Activated naive CD4-positive, alpha-beta T cell treated with anti-CD3 and anti-CD28 coated beads, Interleukin-2, amount 50 U/mL, for 72 hours (primary cell): ENCODE measurements around the gene RRP1B. TPM values are rescaled to one million over a fixed set of nuclear protein-coding genes. Genes with fewer than 3 reads are reported as not detected.
A peak's percentile ranks its signal among the peaks of the same experiment; 100 is the strongest.
"Not testable (repeated sequence)": the region's sequence is repeated elsewhere in the genome, so short reads cannot be mapped to it uniquely, and the experiment has no call there.

Experiments
- ATAC-seq, 2 donors: fragments of 150-1000 bp; cut with Tn5 transposase; 2 replicates each; pipeline ENCODE4 v1.10.0; 2021; ENCODE audit warnings: mild to moderate bottlenecking in 2 of 2, moderate library complexity in 2 of 2
- DNase-seq, 2 donors: peaks; one replicate each; pipeline ENCODE4 v3.0.0; 2021 to 2022; ENCODE audit warnings: low spot score in 2 of 2
- H3K27ac Mint-ChIP-seq, 2 donors: one replicate each; pipeline ENCODE4 v1.8.0; 2022; ENCODE audit warnings: mild to moderate bottlenecking in 2 of 2, mixed read lengths in 2 of 2
- H3K36me3 Mint-ChIP-seq, 2 donors: one replicate each; pipeline ENCODE4 v1.8.0; 2022; ENCODE audit warnings: mixed read lengths in 2 of 2
- H3K9me3 Mint-ChIP-seq, 2 donors: one replicate each; pipeline ENCODE4 v1.8.0; 2022; ENCODE audit warnings: mixed read lengths in 2 of 2
- total RNA-seq, 2 donors: library from RNA; stranded (reverse); gene quantifications; one replicate each; pipeline ENCODE4 v1.2.3, GENCODE V29; 2022

RRP1B gene
- total RNA-seq, 2 donors from 2014 or later: 39.1 to 61.5 TPM

DNA sequence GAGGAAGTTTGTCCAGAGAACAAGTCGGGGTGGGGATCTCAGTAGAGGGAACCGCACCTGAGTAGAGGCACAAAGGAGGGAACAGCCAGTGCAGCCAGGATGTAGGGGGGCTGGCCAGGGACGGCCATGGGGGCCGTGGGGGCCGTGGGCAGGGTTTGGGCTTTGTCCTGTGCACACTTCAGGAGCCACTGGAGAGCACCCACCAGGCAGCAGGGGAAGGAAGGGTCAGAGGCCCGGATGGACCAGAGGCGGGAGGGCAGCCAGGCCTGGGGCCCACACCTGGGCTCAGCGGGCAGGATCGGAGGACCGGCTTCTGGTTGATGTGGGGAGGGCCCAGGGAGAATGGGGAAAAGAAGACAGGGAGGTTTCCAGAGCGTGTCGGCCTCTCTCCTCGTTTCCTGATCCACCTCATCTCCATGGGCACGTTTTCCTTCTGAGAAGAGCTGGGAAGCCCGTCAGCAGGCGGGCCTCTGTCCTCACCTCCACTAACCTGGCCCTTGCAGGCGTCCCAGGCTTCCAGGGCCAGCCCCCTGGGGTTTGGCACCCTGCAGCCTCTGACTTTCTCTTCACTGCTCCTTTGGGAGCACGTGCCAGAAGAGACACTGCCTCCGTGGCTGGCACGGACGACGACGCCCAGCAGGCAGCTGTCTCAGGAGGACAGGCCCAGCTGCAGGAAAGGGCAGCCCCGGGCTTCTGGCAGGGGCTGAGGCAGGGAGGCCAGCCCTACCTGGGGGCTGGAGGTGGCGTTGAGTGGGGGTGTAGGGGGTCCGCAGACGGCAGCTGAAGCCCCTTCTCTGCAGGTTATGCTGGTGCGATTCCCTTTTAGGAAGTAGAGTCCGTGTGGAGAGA is 42.8 kb downstream of the RRP1B start:
- Mint-ChIP-seq H3K9me3 (no peaks in the 10 kb centered on the region), H3K36me3 (peaks cover 0 to 4% of the 10 kb centered on the region in 2 donors), H3K27ac (no peak overlapping the region)
- DNase-seq (no peak), ATAC-seq (no peak)

DNA sequence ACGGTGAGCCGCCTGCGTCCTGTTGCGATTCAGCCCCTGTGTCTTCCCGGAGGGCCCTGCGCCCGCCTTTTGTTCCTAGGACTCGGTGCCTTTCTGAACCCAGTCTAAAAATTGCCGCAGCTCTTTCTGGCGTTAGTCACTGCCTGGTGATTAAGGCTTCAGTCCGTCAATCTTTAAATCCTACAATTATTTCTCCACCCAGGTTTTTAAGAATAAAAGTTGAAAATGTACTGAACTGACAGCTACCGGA is 43.4 kb downstream of the RRP1B start:
- peaks cover 0 to 2% of the 10 kb centered on the region in 2 donors for H3K36me3 Mint-ChIP-seq
- no peak for ATAC-seq

DNA sequence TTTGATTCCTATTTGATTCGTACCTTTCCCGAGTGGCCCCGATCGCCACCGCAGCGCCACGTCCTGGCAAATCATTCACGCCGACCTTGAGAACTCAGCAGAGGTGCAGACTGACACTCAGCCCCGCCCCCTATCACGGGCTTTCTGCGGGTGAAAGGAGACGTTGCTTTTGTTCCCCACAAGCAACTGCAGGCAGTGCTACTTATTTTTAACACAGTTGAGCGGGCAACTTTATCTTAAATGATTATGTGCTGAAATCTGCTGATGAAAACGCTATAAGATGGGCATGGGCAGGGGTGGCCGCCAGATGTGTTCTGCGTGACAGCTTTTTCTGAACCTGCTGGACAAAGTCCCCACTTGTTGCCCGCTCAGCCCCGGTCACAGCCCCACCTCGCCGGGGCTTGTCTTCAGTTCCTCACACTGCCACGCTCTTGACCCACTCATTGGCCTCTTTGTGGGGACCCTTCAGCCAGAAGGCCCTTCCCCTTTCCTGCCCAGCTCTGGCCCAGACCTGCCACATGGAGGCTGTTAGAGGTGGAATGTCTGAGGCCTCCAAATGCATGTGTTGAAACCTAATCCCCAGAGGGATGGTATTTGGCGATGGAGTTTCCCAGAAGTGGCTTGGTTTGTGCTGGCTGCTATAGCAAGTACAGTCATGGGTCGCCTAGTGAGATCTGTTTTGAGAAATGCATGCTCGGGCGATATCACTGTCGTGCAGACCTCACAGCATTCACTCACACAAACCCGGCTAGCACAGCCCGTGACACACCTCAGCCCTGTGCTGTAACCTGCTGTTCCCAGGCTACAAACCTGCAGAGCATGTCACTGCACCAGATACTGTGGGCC is 43.9 kb downstream of the RRP1B start:
- H3K9me3 Mint-ChIP-seq: no peaks in the 10 kb centered on the region
- DNase-seq: no peak
- no peak overlapping the region for H3K27ac Mint-ChIP-seq
- H3K36me3 Mint-ChIP-seq: no peaks in the 10 kb centered on the region
- peak in 1 of 2 donors; percentile 37 for ATAC-seq

More for the DNA sequence above, 43.4 kb downstream of the RRP1B start:
- DNase-seq: no peak
- H3K9me3 Mint-ChIP-seq: no peaks in the 10 kb centered on the region
- no peak overlapping the region for H3K27ac Mint-ChIP-seq

DNA sequence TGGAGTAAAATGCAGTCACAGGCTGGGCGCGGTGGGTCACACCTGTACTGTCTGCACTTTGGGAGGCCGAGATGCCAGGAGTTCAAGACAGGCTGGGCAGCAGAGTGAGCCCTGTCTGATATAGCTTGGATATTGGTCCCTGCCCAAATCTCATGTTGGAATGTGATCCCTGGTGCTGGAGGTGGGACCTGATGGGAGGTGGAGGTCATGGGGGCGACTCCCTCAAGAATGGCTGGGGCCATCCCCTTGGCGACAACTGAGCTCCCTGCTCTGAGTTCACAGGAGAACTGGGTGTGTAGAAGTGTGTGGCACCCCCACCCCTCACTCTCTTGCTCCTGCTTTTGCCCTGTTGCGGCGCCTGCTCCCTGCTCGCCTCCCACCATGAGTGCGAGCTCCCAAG is 48.1 kb downstream of the RRP1B start:
- DNase-seq (no peak), ATAC-seq (no peak)
- Mint-ChIP-seq H3K36me3 (no peaks in the 10 kb centered on the region), H3K27ac (no peak overlapping the region), H3K9me3 (no peaks in the 10 kb centered on the region)

DNA sequence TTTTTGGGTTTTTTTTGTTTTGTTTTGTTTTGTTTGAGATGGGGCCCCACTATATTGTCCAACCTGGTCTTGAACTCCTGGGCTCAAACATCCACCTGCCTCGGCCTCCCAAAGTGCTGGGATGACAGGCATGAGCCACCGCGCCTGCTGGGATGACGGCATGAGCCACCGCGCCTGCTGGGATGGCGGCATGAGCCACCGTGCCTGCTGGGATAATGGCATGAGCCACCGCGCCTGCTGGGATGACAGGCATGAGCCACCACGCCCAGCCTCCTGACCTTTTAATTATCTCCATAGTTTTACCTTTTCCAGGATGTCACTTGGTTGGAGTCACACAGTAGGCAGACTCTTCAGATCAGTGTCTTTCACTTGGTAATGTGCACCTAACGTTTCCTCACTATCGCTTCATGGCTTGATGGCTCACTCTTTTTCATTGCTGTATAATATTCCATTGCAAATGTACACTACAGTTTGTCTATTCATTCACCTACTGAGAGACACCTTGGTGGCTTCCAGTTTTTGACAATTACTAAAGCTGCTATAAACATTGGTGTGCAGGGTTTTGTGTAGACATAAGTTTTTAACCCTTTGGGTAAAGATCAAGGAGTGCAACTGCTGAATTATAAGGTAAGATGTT is 49.5 kb downstream of the RRP1B start:
- H3K36me3 Mint-ChIP-seq: no peaks in the 10 kb centered on the region
- no peaks in the 10 kb centered on the region for H3K9me3 Mint-ChIP-seq
- DNase-seq: no peak
- no peak overlapping the region for H3K27ac Mint-ChIP-seq
- ATAC-seq: no peak

DNA sequence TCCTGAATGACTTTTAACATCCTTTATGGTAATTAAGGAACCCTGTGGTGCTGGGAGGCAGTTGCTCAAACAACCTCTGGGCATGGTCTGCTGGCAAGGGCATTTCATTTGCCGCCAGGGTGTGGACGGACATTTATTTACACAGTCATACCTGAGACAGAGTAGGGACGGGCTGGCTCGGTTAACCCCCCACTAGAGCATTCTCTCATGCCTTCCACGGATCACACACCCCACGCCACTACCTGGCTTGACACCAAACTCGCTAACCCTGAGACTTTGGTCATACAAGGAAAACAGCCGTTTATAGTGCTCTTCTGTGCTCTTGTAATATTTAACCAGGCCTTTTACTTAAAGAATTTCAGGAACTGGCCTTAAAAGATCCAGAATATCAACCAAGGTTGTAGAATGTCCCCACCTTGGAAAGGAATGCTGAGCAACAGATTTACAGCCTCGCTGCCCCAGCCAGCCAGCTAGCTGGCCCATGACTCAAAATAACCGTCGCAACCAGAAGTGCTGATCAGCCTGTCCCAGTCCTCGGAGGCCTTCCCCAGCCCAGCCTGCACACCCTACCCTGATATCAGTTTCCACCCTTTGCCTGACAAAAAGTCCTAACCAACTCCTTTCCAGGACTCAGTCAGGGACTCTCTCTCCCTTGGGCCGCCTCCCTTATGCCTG is 53.0 kb downstream of the RRP1B start:
- ATAC-seq: no peak
- no peak overlapping the region for H3K27ac Mint-ChIP-seq
- no peak for DNase-seq
- H3K9me3 Mint-ChIP-seq: no peaks in the 10 kb centered on the region
- H3K36me3 Mint-ChIP-seq: no peaks in the 10 kb centered on the region

DNA sequence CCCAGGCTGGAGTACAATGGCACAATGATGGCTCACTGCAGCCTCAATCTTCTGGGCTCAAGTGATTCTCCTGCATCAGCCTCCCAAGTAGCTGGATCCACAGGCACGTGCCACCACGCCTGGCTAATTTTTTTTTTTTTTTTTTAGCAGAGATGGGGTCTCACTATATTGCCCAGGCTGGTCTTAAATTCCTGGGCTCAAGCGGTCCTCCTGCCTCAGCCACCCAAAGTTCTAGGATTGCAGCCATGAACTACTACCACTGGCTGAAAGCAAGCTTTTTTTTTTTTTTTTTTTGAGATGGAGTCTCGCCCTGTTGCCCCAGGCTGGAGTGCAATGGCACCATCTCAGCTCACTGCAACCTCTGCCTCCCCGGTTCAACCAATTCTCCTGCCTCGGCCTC is 53.8 kb downstream of the RRP1B start:
- DNase-seq, H3K27ac Mint-ChIP-seq, H3K9me3 Mint-ChIP-seq, H3K36me3 Mint-ChIP-seq, ATAC-seq: not testable (repeated sequence)

DNA sequence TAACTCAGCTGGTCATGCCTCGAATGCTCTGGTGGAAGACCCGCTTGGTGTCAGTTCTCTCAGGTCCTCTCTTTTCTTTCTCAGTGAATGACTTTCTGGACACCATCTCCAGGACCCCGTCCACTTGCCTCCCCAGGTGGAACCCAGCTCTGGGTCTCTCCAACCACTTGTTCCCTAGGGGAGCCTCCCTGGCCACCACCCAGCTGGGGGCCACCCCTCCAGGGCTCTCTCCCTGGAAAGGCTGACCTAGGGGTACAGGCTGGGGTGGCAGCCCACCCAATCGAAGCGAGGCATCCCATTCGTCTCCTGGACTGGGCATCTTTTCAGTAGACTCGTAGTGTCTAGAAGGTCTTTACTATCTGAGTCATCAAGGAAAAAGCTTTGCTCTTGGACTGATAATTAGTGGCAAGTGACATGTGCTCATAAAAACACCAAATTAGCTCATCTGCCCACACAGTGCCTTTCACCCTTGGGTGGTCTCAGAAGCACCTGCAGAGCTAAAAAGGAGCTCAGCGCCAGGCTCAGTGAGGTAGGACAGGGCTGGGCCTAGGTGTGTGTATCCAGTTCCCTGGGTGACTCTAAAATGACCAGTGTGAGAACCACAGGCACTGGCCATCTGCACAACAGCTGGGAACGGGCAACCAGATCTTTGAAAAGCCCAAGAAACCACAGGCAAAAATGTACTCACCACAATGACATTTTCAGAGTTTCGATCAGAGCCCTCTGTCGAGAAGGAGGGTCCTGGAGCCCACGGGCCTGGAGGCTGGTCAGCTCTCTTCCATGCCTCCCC is 57.2 kb downstream of the RRP1B start:
- ATAC-seq (no peak), DNase-seq (no peak)
- Mint-ChIP-seq H3K9me3 (no peaks in the 10 kb centered on the region), H3K36me3 (peaks cover 0 to 6% of the 10 kb centered on the region in 2 donors), H3K27ac (no peak overlapping the region)

DNA sequence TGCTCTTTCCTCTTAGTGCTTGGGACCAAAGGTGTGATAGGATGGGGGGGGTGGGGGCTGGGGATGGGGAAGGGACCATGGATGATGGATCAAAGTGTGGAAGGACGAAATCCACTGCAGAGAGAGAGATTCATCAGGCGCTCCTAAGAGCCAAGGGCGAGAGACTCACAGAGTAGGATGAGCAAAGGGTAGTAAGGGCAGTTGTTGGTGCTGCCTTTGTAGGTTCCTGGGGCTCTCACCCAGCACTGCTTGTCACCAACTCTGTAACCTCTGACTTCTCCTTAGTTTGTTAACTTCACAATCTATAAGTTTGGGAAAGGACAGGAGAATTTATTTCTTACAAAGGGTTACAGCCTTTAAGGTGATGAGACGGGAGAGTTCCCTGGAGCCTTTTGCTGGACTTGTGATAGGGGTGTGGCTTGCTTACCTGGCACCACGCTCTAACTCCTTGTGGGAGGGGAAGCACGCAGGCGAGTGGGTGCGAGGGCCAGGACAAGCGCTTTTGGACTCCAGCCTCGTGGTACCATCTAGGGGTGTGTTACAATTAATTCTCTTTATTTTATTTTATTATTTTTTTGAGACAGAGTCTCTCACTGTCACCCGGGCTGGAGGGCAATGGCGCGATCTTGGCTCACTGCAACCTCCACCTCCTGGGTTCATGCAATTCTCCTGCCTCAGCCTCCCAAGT is 58.0 kb downstream of the RRP1B start:
- Mint-ChIP-seq H3K27ac (no peak overlapping the region), H3K36me3 (peaks cover 0 to 6% of the 10 kb centered on the region in 2 donors), H3K9me3 (no peaks in the 10 kb centered on the region)
- ATAC-seq (no peak), DNase-seq (no peak)

DNA sequence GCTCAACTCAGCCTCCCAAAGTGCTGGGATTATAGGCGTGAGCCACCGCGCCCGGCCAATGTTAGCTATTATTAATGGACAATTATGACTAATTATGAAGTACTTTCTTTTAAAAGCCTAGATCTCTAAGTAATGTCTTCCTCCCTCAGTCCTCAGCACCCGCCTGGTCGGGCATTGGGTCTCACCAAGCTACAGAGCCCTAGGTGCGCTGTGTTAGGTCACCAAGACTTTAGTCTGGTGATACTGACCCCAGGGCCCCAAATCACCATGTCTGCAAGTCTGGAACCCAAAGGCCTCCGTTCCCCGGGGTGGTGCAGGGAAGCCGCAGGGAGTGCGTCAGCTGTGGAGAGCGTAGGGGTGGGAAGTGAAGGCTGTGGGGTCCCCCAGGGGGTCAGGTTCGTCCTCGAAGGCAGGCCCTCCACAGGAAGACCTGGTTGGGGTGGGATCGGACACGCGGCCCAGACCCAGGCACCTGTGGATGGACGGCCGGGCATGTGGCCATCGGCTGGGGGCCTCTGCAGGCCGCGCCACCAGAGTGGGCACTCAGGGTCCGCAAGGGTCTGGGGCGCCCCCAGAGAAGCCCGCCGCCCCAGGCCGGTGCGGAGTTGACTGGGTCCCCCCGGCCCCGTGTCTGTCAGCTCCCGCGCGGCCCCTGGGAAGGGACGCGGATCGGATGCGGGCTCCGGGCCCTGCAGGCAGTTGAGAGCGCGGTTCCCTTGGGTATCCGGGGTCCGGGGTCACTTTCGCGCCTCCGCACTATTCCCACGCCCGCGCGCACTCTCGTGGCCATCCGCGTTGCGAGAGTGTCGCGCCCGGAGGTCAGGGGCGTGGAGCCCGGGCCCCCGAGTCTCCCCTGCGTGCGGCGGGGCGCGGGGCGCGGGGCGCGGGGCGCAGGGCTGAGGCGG is 58.9 kb downstream of the RRP1B start:
- Mint-ChIP-seq H3K36me3 (peaks cover 0 to 6% of the 10 kb centered on the region in 2 donors), H3K27ac (no peak overlapping the region), H3K9me3 (no peaks in the 10 kb centered on the region)
- ATAC-seq (no peak), DNase-seq (no peak)

DNA sequence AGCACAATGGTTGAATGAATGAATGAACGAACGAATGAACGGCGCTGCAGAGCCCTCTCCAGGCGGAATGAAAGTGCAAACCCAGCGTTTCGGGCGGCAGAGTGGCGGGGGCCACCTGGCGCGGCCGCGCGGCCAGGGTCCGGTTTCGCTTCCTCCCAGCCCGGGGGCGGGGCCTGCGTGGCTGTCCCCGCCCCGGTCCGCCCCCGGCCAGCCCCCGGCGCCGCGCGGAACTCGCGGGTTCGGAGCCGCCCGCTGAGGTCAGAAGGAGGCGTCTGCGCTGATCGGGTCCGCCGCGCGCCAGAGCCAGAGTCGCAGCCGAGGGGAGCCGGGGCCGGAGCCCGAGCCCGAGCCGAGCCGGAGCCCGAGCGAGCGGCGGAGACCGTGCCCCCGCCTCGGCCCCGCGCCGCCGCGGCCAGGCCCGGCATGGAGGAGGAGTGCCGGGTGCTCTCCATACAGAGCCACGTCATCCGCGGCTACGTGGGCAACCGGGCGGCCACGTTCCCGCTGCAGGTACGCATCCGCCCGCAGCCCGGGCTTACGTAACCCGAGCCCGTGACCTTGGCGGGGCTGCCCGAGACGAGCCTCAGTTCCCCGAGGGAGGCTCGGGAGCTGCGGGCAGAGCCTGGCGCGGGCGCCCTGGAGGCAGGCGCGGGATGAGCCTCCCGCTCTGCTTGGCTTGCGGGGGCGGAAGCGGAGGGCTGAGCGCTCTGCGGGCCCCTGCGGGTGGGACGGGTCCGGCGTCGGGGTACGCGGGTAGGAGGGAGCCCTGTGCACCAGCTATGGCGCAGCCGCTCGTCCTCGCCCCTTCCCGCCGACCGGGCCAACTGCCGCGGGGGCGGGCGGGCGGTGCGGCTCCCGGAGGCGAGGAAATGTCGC is 59.8 kb downstream of the RRP1B start, which contains the start of gene PDXK:
PDXK (plus strand) TSS at position 258 of the 876 bp plus-strand sequence; CDS start at position 424, 166 bp downstream.
- DNase-seq (peak; percentile 84 to 90), ATAC-seq (peak; percentile 82 to 88)
- peaks cover 0 to 6% of the 10 kb centered on the region in 2 donors for H3K36me3 Mint-ChIP-seq
- H3K27ac Mint-ChIP-seq: peak within 1 kb of the TSS; percentile 65 to 91
- H3K9me3 Mint-ChIP-seq: no peaks in the 10 kb centered on the region

DNA sequence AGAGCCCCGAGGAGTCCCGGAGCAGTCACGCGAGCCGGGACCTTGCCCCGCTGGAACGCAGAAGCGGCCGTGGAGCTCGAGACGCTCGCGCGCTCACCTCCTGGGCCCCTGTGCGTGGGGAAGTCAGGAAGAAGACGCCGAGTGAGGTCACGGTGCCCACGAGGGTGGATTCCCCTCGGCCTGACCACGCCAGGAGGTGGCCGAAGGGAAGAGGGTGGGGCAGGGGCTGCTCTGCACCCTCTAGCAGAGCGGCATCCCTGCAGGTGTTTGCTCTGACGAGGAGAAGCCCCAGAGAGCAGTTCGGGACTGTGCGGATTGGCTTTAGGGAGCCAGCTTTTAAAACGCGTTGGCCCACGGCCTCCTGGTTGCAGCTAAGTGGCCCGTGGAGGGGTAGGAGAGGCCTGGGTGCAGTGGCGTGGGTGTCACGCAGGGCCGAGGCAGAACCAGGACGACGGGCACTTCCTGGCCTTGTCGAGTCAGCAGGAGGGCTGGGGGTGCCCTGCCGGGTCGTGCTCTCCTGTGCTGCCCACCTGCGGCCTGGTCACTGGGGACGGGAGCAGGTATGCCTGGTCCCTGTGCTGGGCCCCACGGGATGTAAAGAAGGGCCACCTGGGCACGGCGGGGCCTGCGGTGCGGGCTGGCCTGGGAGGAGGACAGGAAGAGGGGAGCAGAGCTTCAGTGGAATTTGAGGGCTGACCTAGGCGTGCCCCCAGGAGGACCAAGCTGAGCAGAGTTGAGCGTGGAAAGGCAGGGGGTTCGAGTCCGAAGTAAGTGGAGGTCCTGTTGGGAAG is 60.6 kb downstream of the RRP1B start:
- peak in 1 of 2 donors; percentile 29 for ATAC-seq
- peak overlapping the region; percentile 65 to 91 for H3K27ac Mint-ChIP-seq
- peaks cover 0 to 6% of the 10 kb centered on the region in 2 donors for H3K36me3 Mint-ChIP-seq
- H3K9me3 Mint-ChIP-seq: no peaks in the 10 kb centered on the region
- no peak for DNase-seq

DNA sequence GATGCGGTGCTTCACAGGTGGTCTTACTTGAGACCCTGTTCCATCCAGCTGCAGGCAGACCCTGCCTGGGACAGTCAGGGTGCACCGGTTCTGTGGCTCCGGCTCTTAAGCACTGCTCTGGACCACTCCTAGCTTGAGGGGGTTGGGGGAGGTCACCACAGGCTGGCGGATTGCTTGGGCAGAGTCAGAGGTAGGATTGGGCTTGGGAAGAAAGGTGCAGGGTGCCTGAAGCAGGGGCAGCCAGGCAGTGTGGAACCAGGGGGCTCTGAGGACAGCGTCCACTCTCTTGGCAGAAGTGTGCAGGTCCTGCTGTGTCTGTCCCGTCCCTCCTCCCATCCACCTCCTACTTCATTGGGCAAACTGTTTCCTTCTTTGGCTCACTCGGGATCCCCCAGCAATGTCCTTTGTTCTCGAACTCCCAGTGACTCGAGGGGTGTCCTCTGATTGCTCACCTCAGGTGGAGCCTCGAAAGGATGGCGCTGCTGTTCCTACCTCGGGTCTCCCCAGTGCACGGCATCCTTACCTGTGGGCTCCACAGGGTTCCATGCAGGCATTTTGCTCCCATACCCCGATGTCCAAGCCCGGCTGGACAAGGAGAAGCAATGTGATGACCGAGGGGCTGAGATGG is 61.3 kb downstream of the RRP1B start:
- DNase-seq (no peak), ATAC-seq (no peak)
- Mint-ChIP-seq H3K27ac (peak overlapping the region; percentile 62 to 91), H3K9me3 (no peaks in the 10 kb centered on the region), H3K36me3 (peaks cover 0 to 6% of the 10 kb centered on the region in 2 donors)
